Gastrocnemius medialis (tissue), 4 donors: ENCODE measurements around the gene TBCD. TPM values are rescaled to one million over a fixed set of nuclear protein-coding genes. Genes with fewer than 3 reads are reported as not detected.

Experiments used
- ATAC-seq, 2 donors: fragments of 150-250 bp; one replicate each; pipeline ENCODE4 v1.9.1; 2016
- DNase-seq, 2 donors: peaks; one replicate each; pipeline ENCODE4 v3.0.0-alpha.2; 2019
- H3K27ac ChIP-seq, 4 donors: fragments of 200-600 bp; sonication (generic); 1 replicate in 1 of 4; 2 replicates in 3 of 4; pipeline ENCODE4 v1.5.1; 2016 to 2018; ENCODE audit warnings: mild to moderate bottlenecking in 2 of 4, moderate library complexity in 1 of 4
- H3K27me3 ChIP-seq, 3 donors: fragments of 200-600 bp; sonication (generic) in 2 of 3; 1 replicate in 1 of 3; 2 replicates in 2 of 3; pipeline versions ENCODE4 v1.5.1 to v1.6.0; 2016 to 2019; ENCODE audit warnings: mild to moderate bottlenecking in 1 of 3, moderate library complexity in 1 of 3
- H3K36me3 ChIP-seq, 2 donors: fragments of 200-600 bp; sonication (generic) in 1 of 2; one replicate each; pipeline ENCODE4 v1.5.1; 2017 to 2018
- H3K4me1 ChIP-seq, 2 donors: fragments of 200-600 bp; sonication (generic) in 1 of 2; one replicate each; pipeline ENCODE4 v1.5.1; 2016 to 2017; ENCODE audit warnings: mild to moderate bottlenecking in 2 of 2
- H3K4me3 ChIP-seq, 4 donors: fragments of 200-600 bp; sonication (generic) in 3 of 4; 1 replicate in 1 of 4; 2 replicates in 3 of 4; pipeline ENCODE4 v1.5.1; 2016 to 2019; ENCODE audit warnings: mild to moderate bottlenecking in 2 of 4
- H3K9me3 ChIP-seq, 3 donors: fragments of 200-600 bp; sonication (generic) in 2 of 3; 1 replicate in 1 of 3; 2 replicates in 2 of 3; pipeline ENCODE4 v1.5.1; 2016 to 2019
- CTCF ChIP-seq, 5 experiments: fragments of 450-650 bp in 3 of 5; fragments of 200-600 bp in 2 of 5; sonication (generic) in 2 of 5; IDR thresholded peaks in 4 of 5; conservative IDR thresholded peaks in 1 of 5; 1 replicate in 4 of 5; 2 replicates in 1 of 5; pipeline ENCODE4 v1.5.1; 2016 to 2019; ENCODE audit warnings: antibody characterized with exemption in 5 of 5, mild to moderate bottlenecking in 3 of 5, moderate library complexity in 3 of 5
- POLR2A ChIP-seq, 2 donors: fragments of 450-650 bp; IDR thresholded peaks; one replicate each; pipeline ENCODE4 v1.6.1; 2017; ENCODE audit warnings: antibody characterized with exemption in 2 of 2, mild to moderate bottlenecking in 2 of 2, moderate library complexity in 2 of 2
- in situ Hi-C, 4 donors: fragments of 200-750 bp; cut with MboI; loops; one replicate each; pipeline versions ENCODE4 v1.15.0 to v1.8.0; 2017; ENCODE audit warnings: low sequenced_read_pairs in 4 of 4
- intact Hi-C: fragments of 100-400 bp; cut with DNase I; formaldehyde crosslinking; loops from one replicate; pipeline ENCODE4 v1.15.1; 2023; ENCODE audit warnings: low total_unique reads
- total RNA-seq, 4 donors: library from RNA; depleted of rRNA; stranded (reverse); fragments of >200 nt; gene quantifications; one replicate each; pipeline versions ENCODE4 v1.1.0 to v1.2.3, GENCODE V29; 2016

The TBCD gene
- total RNA-seq, 4 donors from 2014 or later = 18.0 to 50.4 (median 33.3) TPM

DNA sequence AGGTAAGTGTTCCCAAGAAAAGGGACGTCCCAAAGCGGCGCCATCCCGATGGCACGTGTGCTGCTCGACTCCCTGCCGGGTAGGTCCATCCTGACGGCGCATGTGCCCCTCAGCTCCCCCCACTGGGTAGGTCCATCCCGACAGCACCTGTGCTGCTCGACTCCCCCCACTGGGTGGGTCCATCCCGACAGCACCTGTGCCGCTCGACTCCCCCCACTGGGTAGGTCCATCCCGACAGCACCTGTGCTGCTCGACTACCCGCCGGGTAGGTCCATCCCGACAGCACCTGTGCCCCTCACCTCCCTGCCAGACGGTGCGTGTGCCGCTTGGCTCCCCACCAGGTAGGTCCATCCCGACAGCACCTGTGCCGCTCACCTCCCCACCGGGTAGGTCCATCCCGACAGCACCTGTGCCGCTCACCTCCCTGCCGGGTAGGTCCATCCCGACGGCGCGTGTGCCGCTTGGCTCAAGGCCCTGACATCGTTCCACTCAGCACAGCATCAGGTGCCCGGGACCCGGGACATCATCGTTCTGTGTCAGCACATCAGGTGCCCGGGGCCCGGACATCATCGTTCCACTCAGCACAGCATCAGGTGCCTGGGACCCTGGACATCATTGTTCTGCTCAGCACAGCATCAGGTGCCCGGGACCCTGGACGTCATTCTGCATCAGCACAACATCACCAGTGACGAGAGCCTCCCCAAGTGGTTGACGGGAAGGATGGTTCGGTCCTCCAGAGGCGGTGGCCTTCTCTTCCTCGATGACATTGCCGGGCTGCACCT is 22.2 kb upstream of the TBCD start:
- peaks cover 0 to 26% of the 10 kb centered on the region in 2 donors for H3K36me3 ChIP-seq
- in situ Hi-C loops = no loop called here
- intact Hi-C loops = no loop called here

GRCh38 chr17:82732118-82732743 is 19.6 kb upstream of the TBCD start:
- Histone ChIP-seq H3K27me3 (no peaks in the 10 kb centered on the region), H3K27ac (no peak overlapping the region), H3K4me3 (no peak overlapping the region), H3K4me1 (peaks cover 12 to 16% of the 10 kb centered on the region in 2 donors), H3K36me3 (peaks cover 0 to 15% of the 10 kb centered on the region in 2 donors), H3K9me3 (no peaks in the 10 kb centered on the region)
- ATAC-seq (no peak), DNase-seq (no peak)
- in situ Hi-C loops (no loop called here), intact Hi-C loops (no loop called here)
- TF ChIP-seq POLR2A (IDR thresholded peaks at IDR 0.05) (no peak), CTCF (IDR thresholded peaks at IDR 0.05 in 4 of 5, conservative IDR thresholded peaks at IDR 0.05 in 1 of 5) (no peak)

More for the DNA sequence above, 22.2 kb upstream of the TBCD start:
- Histone ChIP-seq H3K4me1 (no peaks in the 10 kb centered on the region), H3K27ac (no peak overlapping the region), H3K27me3 (no peaks in the 10 kb centered on the region), H3K4me3 (no peak overlapping the region), H3K9me3 (no peaks in the 10 kb centered on the region)
- DNase-seq (no peak), ATAC-seq (no peak)
- TF ChIP-seq CTCF (IDR thresholded peaks at IDR 0.05 in 4 of 5, conservative IDR thresholded peaks at IDR 0.05 in 1 of 5) (no peak), POLR2A (IDR thresholded peaks at IDR 0.05) (no peak)

- in situ Hi-C loops = no loop called here
- Histone ChIP-seq H3K27ac (peak within 1 kb of the TSS; percentile 92 to 95 (median 93)), H3K4me1 (peaks cover 16 to 24% of the 10 kb centered on the region in 2 donors), H3K36me3 (peaks cover 0 to 22% of the 10 kb centered on the region in 2 donors), H3K9me3 (no peaks in the 10 kb centered on the region), H3K27me3 (no peaks in the 10 kb centered on the region), H3K4me3 (peak within 1 kb of the TSS; percentile 78 to 96 (median 87))
- ATAC-seq (peak; percentile 87 to 90), DNase-seq (peak; percentile 30 to 54)
- TF ChIP-seq POLR2A (IDR thresholded peaks at IDR 0.05) (peak; percentile 61 to 69), CTCF (IDR thresholded peaks at IDR 0.05 in 4 of 5, conservative IDR thresholded peaks at IDR 0.05 in 1 of 5) (peak in 1 of 5 experiments; percentile 6)
- intact Hi-C loops = no loop called here
These were observed 16.6 kb upstream of the TBCD start, which contains the start of gene FN3K for GRCh38 chr17:82734987-82735866. Gene FN3K (plus strand): TSS chr17:82735615. CDS start chr17:82735637, 22 bp downstream.

DNA sequence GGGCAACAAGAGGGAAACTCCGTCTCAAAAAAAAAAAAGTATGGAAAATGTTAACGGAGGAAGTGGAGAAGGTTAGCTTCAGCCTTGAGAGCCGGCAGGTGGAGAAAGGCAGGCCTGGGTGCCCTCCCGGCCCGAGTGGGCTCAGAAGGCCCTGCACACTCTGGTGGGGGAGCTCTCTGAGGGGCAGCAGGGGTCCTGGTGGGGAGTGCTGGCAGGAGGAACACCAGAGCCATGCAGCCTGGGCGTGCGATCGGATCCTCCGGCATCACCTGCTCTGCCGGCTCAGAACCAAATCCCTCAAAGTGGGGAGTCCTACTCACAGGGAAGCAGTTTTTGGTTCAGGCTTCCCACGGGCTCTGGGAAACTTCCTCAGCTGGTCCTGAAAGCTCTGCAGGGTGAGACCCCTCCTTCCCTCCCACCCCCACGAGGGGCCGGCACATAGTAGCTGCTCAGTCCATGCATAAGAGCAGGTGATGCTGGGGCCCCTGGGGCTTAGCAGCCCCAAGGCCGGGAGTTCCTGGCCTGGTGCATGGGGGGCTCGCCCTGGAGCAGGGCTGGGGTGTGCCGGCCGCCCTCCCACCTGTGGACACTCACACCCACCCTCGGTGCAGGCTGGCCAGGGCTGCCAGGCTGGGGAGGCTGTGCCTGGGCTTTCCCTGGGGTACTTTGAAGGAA is 15.2 kb upstream of the TBCD start:
- ATAC-seq (no peak), DNase-seq (no peak)
- intact Hi-C loops (no loop called here), in situ Hi-C loops (no loop called here)
- TF ChIP-seq POLR2A (IDR thresholded peaks at IDR 0.05) = no peak
- Histone ChIP-seq H3K36me3 (peaks cover 7 to 36% of the 10 kb centered on the region in 2 donors), H3K9me3 (no peaks in the 10 kb centered on the region), H3K4me3 (peak overlapping the region; percentile 78 to 96 (median 87)), H3K4me1 (peaks cover 16 to 24% of the 10 kb centered on the region in 2 donors), H3K27me3 (no peaks in the 10 kb centered on the region), H3K27ac (peak overlapping the region; percentile 92 to 95 (median 93))
